ENCODE results near the gene RASSF5. TPM values are rescaled to one million over a fixed set of nuclear protein-coding genes. Genes with fewer than 3 reads are reported as not detected.

Gene RASSF5
- total and polyA plus RNA-seq, 9 of the 15 experiments (the other 6 are each of a cell fraction or from before 2014, with no cell fraction given) = 6.1 to 41.0 (median 25.2) TPM

DNA sequence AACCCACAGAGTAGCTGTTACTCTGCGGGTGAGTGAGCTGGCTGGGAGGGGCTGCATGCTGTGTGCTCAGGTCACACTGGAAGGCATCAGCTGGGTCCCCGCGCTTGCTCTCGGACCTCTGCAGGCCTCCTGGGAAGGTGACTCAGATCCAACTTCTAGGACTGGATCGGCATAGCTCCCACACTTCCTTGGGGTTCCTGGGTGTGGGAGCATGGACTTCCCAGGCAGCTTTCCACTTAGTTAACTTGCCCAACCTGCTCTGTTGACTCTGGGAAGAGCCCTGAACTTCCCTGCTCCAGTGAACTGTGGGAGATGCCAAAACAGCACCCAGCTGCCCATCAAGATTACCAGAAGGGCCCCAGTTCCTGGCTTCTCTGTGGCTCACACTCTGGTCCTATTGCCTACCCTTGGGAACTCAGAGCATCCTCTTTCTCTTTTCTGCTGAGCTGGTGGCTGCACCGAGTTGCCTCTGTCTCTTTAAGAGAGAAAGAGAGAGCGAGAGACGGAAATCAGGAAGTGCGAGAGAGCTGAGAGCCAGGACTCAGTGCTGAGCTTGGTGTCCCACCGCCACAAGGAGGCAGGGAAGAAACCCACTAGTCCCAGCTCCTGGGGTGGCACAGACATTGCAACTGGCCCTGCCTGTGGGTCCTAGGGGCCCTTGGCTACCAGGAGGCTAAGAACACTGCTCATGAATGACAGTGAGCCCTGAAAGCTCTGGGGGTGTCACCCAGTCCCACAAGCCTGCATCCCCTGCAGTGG, 37.2 kb upstream of the RASSF5 start, which contains the start of gene IKBKE (continued):
- TF ChIP-seq, protein P1, sequence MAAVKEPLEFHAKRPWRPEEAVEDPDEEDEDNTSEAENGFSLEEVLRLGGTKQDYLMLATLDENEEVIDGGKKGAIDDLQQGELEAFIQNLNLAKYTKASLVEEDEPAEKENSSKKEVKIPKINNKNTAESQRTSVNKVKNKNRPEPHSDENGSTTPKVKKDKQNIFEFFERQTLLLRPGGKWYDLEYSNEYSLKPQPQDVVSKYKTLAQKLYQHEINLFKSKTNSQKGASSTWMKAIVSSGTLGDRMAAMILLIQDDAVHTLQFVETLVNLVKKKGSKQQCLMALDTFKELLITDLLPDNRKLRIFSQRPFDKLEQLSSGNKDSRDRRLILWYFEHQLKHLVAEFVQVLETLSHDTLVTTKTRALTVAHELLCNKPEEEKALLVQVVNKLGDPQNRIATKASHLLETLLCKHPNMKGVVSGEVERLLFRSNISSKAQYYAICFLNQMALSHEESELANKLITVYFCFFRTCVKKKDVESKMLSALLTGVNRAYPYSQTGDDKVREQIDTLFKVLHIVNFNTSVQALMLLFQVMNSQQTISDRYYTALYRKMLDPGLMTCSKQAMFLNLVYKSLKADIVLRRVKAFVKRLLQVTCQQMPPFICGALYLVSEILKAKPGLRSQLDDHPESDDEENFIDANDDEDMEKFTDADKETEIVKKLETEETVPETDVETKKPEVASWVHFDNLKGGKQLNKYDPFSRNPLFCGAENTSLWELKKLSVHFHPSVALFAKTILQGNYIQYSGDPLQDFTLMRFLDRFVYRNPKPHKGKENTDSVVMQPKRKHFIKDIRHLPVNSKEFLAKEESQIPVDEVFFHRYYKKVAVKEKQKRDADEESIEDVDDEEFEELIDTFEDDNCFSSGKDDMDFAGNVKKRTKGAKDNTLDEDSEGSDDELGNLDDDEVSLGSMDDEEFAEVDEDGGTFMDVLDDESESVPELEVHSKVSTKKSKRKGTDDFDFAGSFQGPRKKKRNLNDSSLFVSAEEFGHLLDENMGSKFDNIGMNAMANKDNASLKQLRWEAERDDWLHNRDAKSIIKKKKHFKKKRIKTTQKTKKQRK (IDR thresholded peaks at IDR 0.05; ENCODE audit: borderline replicate concordance, low read depth, low read length) = no peak
- TF ChIP-seq ZBTB43 (CRISPR knock-in tag; IDR thresholded peaks at IDR 0.05) (no peak), OTX1 (CRISPR knock-in tag; IDR thresholded peaks at IDR 0.05) (0 out of 2 replicates have a peak, but pooled peaks have one; percentile 3), SIN3A (IDR thresholded peaks at IDR 0.05; ENCODE audit: borderline replicate concordance in 2 of 2, control insufficient read depth in 1 of 2, low read depth in 2 of 2, low read length in 2 of 2) (no peak), ZNF311 (CRISPR knock-in tag; IDR thresholded peaks at IDR 0.05) (no peak), ZNF507 (tag; conservative IDR thresholded peaks at IDR 0.05) (no peak), PHTF2 (CRISPR knock-in tag; IDR thresholded peaks at IDR 0.05) (no peak)
- TF ChIP-seq, protein P2, sequence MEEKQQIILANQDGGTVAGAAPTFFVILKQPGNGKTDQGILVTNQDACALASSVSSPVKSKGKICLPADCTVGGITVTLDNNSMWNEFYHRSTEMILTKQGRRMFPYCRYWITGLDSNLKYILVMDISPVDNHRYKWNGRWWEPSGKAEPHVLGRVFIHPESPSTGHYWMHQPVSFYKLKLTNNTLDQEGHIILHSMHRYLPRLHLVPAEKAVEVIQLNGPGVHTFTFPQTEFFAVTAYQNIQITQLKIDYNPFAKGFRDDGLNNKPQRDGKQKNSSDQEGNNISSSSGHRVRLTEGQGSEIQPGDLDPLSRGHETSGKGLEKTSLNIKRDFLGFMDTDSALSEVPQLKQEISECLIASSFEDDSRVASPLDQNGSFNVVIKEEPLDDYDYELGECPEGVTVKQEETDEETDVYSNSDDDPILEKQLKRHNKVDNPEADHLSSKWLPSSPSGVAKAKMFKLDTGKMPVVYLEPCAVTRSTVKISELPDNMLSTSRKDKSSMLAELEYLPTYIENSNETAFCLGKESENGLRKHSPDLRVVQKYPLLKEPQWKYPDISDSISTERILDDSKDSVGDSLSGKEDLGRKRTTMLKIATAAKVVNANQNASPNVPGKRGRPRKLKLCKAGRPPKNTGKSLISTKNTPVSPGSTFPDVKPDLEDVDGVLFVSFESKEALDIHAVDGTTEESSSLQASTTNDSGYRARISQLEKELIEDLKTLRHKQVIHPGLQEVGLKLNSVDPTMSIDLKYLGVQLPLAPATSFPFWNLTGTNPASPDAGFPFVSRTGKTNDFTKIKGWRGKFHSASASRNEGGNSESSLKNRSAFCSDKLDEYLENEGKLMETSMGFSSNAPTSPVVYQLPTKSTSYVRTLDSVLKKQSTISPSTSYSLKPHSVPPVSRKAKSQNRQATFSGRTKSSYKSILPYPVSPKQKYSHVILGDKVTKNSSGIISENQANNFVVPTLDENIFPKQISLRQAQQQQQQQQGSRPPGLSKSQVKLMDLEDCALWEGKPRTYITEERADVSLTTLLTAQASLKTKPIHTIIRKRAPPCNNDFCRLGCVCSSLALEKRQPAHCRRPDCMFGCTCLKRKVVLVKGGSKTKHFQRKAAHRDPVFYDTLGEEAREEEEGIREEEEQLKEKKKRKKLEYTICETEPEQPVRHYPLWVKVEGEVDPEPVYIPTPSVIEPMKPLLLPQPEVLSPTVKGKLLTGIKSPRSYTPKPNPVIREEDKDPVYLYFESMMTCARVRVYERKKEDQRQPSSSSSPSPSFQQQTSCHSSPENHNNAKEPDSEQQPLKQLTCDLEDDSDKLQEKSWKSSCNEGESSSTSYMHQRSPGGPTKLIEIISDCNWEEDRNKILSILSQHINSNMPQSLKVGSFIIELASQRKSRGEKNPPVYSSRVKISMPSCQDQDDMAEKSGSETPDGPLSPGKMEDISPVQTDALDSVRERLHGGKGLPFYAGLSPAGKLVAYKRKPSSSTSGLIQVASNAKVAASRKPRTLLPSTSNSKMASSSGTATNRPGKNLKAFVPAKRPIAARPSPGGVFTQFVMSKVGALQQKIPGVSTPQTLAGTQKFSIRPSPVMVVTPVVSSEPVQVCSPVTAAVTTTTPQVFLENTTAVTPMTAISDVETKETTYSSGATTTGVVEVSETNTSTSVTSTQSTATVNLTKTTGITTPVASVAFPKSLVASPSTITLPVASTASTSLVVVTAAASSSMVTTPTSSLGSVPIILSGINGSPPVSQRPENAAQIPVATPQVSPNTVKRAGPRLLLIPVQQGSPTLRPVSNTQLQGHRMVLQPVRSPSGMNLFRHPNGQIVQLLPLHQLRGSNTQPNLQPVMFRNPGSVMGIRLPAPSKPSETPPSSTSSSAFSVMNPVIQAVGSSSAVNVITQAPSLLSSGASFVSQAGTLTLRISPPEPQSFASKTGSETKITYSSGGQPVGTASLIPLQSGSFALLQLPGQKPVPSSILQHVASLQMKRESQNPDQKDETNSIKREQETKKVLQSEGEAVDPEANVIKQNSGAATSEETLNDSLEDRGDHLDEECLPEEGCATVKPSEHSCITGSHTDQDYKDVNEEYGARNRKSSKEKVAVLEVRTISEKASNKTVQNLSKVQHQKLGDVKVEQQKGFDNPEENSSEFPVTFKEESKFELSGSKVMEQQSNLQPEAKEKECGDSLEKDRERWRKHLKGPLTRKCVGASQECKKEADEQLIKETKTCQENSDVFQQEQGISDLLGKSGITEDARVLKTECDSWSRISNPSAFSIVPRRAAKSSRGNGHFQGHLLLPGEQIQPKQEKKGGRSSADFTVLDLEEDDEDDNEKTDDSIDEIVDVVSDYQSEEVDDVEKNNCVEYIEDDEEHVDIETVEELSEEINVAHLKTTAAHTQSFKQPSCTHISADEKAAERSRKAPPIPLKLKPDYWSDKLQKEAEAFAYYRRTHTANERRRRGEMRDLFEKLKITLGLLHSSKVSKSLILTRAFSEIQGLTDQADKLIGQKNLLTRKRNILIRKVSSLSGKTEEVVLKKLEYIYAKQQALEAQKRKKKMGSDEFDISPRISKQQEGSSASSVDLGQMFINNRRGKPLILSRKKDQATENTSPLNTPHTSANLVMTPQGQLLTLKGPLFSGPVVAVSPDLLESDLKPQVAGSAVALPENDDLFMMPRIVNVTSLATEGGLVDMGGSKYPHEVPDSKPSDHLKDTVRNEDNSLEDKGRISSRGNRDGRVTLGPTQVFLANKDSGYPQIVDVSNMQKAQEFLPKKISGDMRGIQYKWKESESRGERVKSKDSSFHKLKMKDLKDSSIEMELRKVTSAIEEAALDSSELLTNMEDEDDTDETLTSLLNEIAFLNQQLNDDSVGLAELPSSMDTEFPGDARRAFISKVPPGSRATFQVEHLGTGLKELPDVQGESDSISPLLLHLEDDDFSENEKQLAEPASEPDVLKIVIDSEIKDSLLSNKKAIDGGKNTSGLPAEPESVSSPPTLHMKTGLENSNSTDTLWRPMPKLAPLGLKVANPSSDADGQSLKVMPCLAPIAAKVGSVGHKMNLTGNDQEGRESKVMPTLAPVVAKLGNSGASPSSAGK (IDR thresholded peaks at IDR 0.05) = no peak

Data from K562 (cell line).